VCaP (cell line): ENCODE measurements around the gene ENAH.
"Not testable (repeated sequence)": the region's sequence is repeated elsewhere in the genome, so short reads cannot be mapped to it uniquely, and the experiment has no call there.

ENCODE experiments used
- H3K27ac ChIP-seq: fragments of 450-650 bp; 2 replicates; pipeline ENCODE4 v1.5.1; 2017
- CTCF ChIP-seq: fragments of 450-650 bp; conservative IDR thresholded peaks from 2 replicates; pipeline ENCODE4 v1.5.1; 2017; ENCODE audit warnings: mild to moderate bottlenecking, moderate library complexity

ENAH gene

GRCh38 chr1:225476100-225476511 is 176.8 kb downstream of the ENAH start:
- TF ChIP-seq CTCF = no peak
- H3K27ac ChIP-seq = no peak overlapping the region

DNA sequence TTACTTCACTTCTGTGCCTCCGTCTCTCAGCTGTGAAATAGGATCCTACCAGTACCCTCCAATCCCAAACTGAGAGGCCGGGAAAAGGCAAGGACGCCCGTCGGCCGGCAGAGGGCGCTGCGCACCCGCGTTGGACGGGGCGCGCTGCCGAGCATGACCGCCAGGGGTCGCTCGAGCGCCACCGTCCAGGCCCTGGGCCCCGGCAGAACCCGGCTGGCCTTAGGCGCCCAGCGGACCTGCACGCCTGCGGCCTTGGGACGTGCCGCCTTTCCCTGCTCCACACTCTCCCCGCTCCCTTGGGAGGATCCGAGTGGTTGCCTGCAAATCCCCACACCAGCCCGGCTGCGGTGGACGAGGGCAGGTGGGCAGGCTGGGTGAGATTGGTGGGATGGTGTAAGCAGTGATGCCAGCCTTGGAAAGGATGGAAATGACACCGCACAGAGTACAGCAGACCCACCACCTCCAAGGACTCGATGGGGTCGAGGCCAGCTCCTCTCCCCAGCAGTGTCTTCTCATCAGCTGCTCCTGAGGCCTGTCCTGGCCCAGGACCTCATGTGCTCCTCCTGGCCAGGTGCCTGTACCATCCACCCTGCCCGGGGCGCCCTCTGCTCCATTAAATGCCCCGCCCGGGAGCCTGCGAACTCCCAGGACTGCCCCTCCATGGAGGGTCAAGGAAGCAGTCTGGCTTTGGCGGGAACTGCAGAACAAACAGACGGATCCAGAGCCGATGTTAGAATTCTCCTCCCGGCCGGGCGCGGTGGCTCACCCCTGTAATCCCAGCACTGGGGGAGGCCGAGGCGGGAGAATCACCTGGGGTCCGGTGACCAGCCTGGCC is 177.7 kb downstream of the ENAH start:
- peak; percentile 100 for TF ChIP-seq CTCF
- peak overlapping the region; percentile 48; the same call in 1 of the 2 replicates for H3K27ac ChIP-seq

DNA sequence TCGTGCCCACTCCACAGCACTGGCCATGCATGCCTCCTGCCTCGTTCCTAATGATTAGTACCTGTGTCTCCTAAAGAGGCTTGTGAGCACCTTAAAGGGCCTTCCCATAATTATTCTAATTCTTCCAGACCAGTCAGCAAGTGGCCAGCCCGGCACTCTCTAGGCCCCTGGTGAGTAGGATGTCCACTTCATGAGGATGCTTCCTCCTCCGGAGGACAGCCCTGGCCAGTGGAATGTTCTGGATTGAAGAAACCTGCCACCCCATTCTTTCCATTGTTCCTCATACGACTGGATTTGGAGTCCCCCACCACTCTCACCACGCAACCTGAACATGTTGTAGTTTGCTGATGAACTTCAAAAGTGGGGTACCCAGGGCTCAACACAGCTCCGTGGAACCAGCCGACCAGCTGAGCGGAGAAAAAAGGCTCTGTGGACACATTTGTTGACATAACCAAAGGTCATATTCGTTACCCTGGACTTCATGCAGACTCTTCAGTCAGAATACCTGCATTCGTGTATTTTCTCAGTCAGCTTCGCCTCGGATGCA is 178.4 kb downstream of the ENAH start:
- peak overlapping the region; percentile 48; the same call in 1 of the 2 replicates for H3K27ac ChIP-seq
- no peak for TF ChIP-seq CTCF

DNA sequence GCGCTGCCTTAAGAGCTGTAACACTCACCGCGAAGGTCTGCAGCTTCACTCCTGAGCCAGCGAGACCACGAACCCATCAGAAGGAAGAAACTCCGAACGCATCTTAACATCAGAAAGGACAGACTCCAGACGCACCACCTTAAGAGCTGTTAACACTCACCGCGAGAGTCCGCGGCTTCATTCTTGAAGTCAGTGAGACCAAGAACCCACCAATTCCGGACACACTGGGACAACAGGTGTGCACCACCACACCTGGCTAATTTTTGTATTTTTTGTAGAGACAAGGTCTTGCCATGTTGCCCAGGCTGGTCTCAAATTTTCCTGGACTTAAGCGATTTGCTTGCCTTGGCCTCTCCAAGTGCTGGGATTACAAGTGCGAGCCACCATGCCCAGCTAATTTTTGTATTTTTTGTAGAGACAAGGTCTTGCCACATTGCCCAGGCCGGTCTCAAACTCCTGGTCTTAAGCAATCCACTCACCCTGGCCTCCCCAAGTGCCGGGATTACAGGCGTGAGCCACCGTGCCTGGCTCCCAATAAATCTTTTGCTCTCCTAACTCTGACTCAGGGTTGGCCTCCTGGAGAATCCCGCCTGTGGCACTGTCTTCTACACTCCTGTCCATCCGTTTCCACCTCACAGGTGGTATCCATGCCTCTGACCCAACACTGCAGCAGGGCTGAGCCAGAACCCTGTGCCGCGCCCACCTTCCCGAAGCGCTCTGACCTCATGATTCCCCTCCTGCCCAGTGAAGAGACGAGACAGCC is 179.1 kb downstream of the ENAH start:
- not testable (repeated sequence) for H3K27ac ChIP-seq

- not testable (repeated sequence) for H3K27ac ChIP-seq
These were observed 179.7 kb downstream of the ENAH start for GRCh38 chr1:225473266-225473665.

DNA sequence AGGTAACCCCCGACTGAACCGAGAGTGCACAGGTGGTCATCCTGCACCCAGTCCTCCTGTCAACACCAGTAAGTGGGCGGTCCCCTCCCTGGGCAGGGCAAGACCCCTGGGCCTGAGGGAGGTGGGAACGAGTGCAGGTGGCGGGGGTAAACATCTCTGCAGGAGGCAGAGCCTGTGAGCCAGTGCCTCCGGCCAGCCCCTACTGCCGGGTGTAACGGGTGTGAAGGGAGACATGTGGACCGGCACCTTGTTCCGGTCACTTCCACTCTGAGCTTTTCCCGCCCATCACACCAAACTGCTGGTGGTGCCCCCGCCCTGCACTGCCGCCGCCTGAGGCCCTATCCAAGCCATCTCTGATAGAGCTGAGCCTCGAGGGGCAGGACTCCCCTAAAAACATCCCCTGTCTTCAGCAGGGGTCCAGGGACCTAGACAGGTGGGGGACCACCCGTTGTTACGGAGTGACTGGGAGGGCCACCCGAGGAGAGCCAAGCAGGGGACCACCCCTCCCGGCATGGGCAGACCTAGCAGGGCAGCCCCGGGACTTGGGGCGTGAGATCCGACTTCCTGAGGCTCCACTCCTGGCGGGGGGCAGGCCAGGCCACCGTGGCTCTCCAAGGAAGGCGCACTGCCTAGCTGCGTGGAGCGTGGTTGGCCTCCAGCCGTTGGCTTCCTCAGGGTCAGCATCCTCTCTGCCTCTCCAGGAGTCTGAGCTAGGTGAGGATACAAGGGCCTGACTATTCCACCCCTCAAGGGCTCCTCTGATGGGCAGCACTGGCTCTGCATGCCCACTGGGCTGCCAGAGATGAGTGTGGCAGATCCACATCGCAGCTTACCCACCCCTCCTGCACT is 181.2 kb downstream of the ENAH start:
- no peak overlapping the region for H3K27ac ChIP-seq
- no peak for TF ChIP-seq CTCF

DNA sequence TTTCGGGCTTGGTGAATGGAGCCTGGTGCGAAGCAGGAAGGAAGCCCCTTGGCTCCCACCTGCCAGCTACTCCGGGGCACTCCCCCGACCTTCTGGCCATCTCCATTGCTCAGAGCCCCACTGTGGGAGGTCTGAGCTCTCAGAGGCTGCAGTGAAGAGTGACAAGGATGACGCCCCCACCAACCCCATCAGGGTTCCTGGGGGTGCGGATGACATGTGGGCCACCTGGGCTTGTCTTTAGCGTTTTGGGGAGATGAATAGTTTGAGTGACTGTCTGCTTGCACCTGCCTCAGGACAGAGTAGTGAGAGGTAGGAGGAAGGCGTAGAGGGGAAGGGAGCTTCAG is 181.8 kb downstream of the ENAH start:
- no peak for TF ChIP-seq CTCF
- no peak overlapping the region for H3K27ac ChIP-seq
